ENCODE results near the gene MALL.
"Not testable (repeated sequence)": the region's sequence is repeated elsewhere in the genome, so short reads cannot be mapped to it uniquely, and the experiment has no call there.

The MALL gene

GRCh38 chr2:110101280-110101844 is 14.3 kb downstream of the MALL start:
- no peak for TF ChIP-seq CTCF (IDR thresholded peaks at IDR 0.05; ENCODE audit: insufficient read depth, low read depth, low read length, missing control alignments)
- no peak overlapping the region for H3K4me3 ChIP-seq (ENCODE audit: low read depth, low read length)
- DNase-seq (ENCODE audit: low read depth) = no peak

- not testable (repeated sequence) for H3K4me3 ChIP-seq (ENCODE audit: low read depth, low read length); DNase-seq (ENCODE audit: low read depth)
These were observed 14.7 kb downstream of the MALL start for GRCh38 chr2:110100880-110101279.

GRCh38 chr2:110100480-110100879 is 15.1 kb downstream of the MALL start:
- no peak for DNase-seq (ENCODE audit: low read depth)
- no peak overlapping the region for H3K4me3 ChIP-seq (ENCODE audit: low read depth, low read length)
- no peak for TF ChIP-seq CTCF (IDR thresholded peaks at IDR 0.05; ENCODE audit: insufficient read depth, low read depth, low read length, missing control alignments)

GRCh38 chr2:110099471-110100225 is 16.0 kb downstream of the MALL start:
- H3K4me3 ChIP-seq (ENCODE audit: low read depth, low read length) = no peak overlapping the region
- TF ChIP-seq CTCF (IDR thresholded peaks at IDR 0.05; ENCODE audit: insufficient read depth, low read depth, low read length, missing control alignments) = no peak
- DNase-seq (ENCODE audit: low read depth) = no peak

- H3K4me3 ChIP-seq (ENCODE audit: low read depth, low read length) = no peak overlapping the region
- no peak for DNase-seq (ENCODE audit: low read depth)
- TF ChIP-seq CTCF (IDR thresholded peaks at IDR 0.05; ENCODE audit: insufficient read depth, low read depth, low read length, missing control alignments) = no peak
These were observed 16.6 kb downstream of the MALL start for GRCh38 chr2:110099038-110099425.

GRCh38 chr2:110097506-110098220 is 18.0 kb downstream of the MALL start:
- no peak for DNase-seq (ENCODE audit: low read depth)
- H3K4me3 ChIP-seq (ENCODE audit: low read depth, low read length) = no peak overlapping the region

More at GRCh38 chr2:110097506-110098220, 18.0 kb downstream of the MALL start:
- TF ChIP-seq CTCF (IDR thresholded peaks at IDR 0.05; ENCODE audit: insufficient read depth, low read depth, low read length, missing control alignments) = no peak
